ENCODE data around the gene KLHL29.

- TF ChIP-seq CTCF (IDR thresholded peaks at IDR 0.05; ENCODE audit: low read depth, low read length) (no peak), POLR2A (IDR thresholded peaks at IDR 0.05; ENCODE audit: extremely low read depth, insufficient read length) (no peak)
These were observed 97.2 kb downstream of the KLHL29 start for GRCh38 chr2:23482188-23482587.

All from NB4 (cell line).